HEK293T (cell line): ENCODE data around the gene SPIB.

Experiments
- ARNT ChIP-seq: fragments of 450-650 bp; IDR thresholded peaks from 2 replicates; pipeline ENCODE4 v1.6.1; 2017; ENCODE audit warnings: mild to moderate bottlenecking
- BHLHE40 ChIP-seq: fragments of 450-650 bp; IDR thresholded peaks from 2 replicates; pipeline ENCODE4 v1.6.1; 2016; ENCODE audit warnings: mild to moderate bottlenecking, moderate library complexity, borderline replicate concordance
- FOXA1 ChIP-seq: fragments of 450-650 bp; IDR thresholded peaks from 2 replicates; pipeline ENCODE4 v1.6.1; 2016; ENCODE audit warnings: mild to moderate bottlenecking
- HDGF ChIP-seq: fragments of 450-650 bp; IDR thresholded peaks from 2 replicates; pipeline ENCODE4 v1.6.1; 2017; ENCODE audit warnings: antibody characterized with exemption, borderline replicate concordance
- NFRKB ChIP-seq: fragments of 450-650 bp; IDR thresholded peaks from 2 replicates; pipeline ENCODE4 v1.6.1; 2016; ENCODE audit warnings: mild to moderate bottlenecking, moderate library complexity
- SP1 ChIP-seq: fragments of 450-650 bp; IDR thresholded peaks from 2 replicates; pipeline ENCODE4 v1.6.1; 2017
- SUZ12 ChIP-seq: fragments of 450-650 bp; IDR thresholded peaks from 2 replicates; pipeline ENCODE4 v1.6.1; 2016; ENCODE audit warnings: mild to moderate bottlenecking
- TARDBP ChIP-seq: fragments of 450-650 bp; IDR thresholded peaks from 2 replicates; pipeline ENCODE4 v1.6.1; 2016

DNA sequence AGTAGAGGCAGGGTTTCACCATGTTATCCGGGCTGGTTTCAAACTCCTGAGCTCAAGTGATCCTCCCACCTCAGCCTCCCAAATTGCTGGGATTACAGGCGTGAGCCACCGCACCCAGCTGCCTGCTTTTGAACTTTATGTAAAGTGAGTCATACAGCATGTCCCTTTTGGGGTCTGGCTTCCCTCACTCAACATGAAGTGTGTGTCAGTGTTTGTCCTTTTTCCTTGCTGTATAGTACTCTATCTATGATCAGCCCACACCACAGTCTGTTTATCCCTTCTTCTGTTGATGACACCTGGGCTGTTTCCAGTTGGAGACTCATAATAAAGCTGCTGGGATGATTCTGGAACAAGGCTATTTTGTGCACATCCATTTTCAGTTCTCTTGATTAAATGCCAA, 2.1 kb downstream of the SPIB start:
- TF ChIP-seq HDGF (no peak), SP1 (no peak), FOXA1 (no peak), TARDBP (no peak), NFRKB (no peak), BHLHE40 (no peak), ARNT (no peak), SUZ12 (no peak)
